WTC11 (cell line): ENCODE measurements around the gene LRCH2. TPM values are rescaled to one million over a fixed set of nuclear protein-coding genes. Genes with fewer than 3 reads are reported as not detected.

Experiments
- ATAC-seq: fragments of 200-7000 bp; cut with Tn5 transposase; 2 replicates; pipeline ENCODE4 v1.10.0; 2021; ENCODE audit warnings: mild to moderate bottlenecking, moderate library complexity
- CTCF ChIA-PET: fragments of 300-600 bp; sonication (Branson Sonifier 250); formaldehyde crosslinking; loops from one replicate; lab custom pipeline; 2021; ENCODE audit warnings: antibody characterized with exemption; lab: Charles Lee
- POLR2A ChIA-PET: fragments of 350-600 bp; sonication (Branson Sonifier 250); formaldehyde crosslinking; loops from one replicate; lab custom pipeline; 2021; ENCODE audit warnings: antibody characterized with exemption; lab: Charles Lee
- DNase-seq: peaks from one replicate; pipeline ENCODE4 v3.0.0; 2021; ENCODE audit warnings: low spot score
- H3K27ac Mint-ChIP-seq: 2 replicates; pipeline ENCODE4 v1.8.0; 2021; ENCODE audit warnings: mixed read lengths
- H3K27me3 Mint-ChIP-seq: 2 replicates; pipeline ENCODE4 v1.8.0; 2021; ENCODE audit warnings: low read depth, mild to moderate bottlenecking, moderate library complexity, mixed read lengths
- H3K36me3 Mint-ChIP-seq: 2 replicates; pipeline ENCODE4 v1.8.0; 2021; ENCODE audit warnings: mixed read lengths
- H3K4me1 Mint-ChIP-seq: 2 replicates; pipeline ENCODE4 v1.8.0; 2022; ENCODE audit warnings: mixed read lengths
- H3K4me3 Mint-ChIP-seq: 2 replicates; pipeline ENCODE4 v1.8.0; 2021; ENCODE audit warnings: mild to moderate bottlenecking, moderate library complexity, mixed read lengths
- H3K9me3 Mint-ChIP-seq: 2 replicates; pipeline ENCODE4 v1.8.0; 2021; ENCODE audit warnings: mixed read lengths
- ATF1 ChIP-seq: sonication (generic); formaldehyde crosslinking; IDR thresholded peaks from 2 replicates; pipeline ENCODE4 v1.8.1; 2023; ENCODE audit warnings: mild to moderate bottlenecking, moderate library complexity, missing genetic modification reagents
- CREB1 ChIP-seq: sonication (generic); formaldehyde crosslinking; IDR thresholded peaks from 2 replicates; pipeline ENCODE4 v1.8.0; 2023; ENCODE audit warnings: mild to moderate bottlenecking, missing genetic modification reagents
- EMX1 ChIP-seq: fragments of 250-450 bp; sonication (Bioruptor Pico); IDR thresholded peaks from 2 replicates; pipeline ENCODE4 v1.8.0; 2021; ENCODE audit warnings: mild to moderate bottlenecking
- FOXP1 ChIP-seq: sonication (generic); formaldehyde crosslinking; IDR thresholded peaks from 2 replicates; pipeline ENCODE4 v1.8.0; 2022; ENCODE audit warnings: missing genetic modification reagents, mild to moderate bottlenecking, moderate library complexity, borderline replicate concordance
- KAT7 ChIP-seq: sonication (generic); formaldehyde crosslinking; IDR thresholded peaks from 2 replicates; pipeline ENCODE4 v1.8.1; 2023; ENCODE audit warnings: missing genetic modification reagents, mild to moderate bottlenecking, borderline replicate concordance
- MXD4 ChIP-seq: fragments of 250-450 bp; sonication (Bioruptor Pico); IDR thresholded peaks from 2 replicates; pipeline ENCODE4 v1.8.0; 2021; ENCODE audit warnings: mild to moderate bottlenecking, moderate library complexity, borderline replicate concordance
- MYBL2 ChIP-seq: sonication (generic); formaldehyde crosslinking; IDR thresholded peaks from 2 replicates; pipeline ENCODE4 v1.8.1; 2023; ENCODE audit warnings: mild to moderate bottlenecking, moderate library complexity, missing genetic modification reagents
- NR1H2 ChIP-seq: sonication (generic); formaldehyde crosslinking; IDR thresholded peaks from 2 replicates; pipeline ENCODE4 v1.9.0; 2021; ENCODE audit warnings: mild to moderate bottlenecking, moderate library complexity, missing genetic modification reagents
- NR2C2 ChIP-seq: sonication (generic); formaldehyde crosslinking; IDR thresholded peaks from 2 replicates; pipeline ENCODE4 v1.8.0; 2022; ENCODE audit warnings: mild to moderate bottlenecking, missing genetic modification reagents
- PRRX2 ChIP-seq: fragments of 250-450 bp; sonication (Bioruptor Pico); IDR thresholded peaks from 2 replicates; pipeline ENCODE4 v1.8.0; 2021; ENCODE audit warnings: mild to moderate bottlenecking
- RELA ChIP-seq: sonication (generic); formaldehyde crosslinking; IDR thresholded peaks from 2 replicates; pipeline ENCODE4 v1.8.1; 2022; ENCODE audit warnings: missing genetic modification reagents, mild to moderate bottlenecking, borderline replicate concordance
- TEAD1 ChIP-seq: sonication (generic); formaldehyde crosslinking; IDR thresholded peaks from 2 replicates; pipeline ENCODE4 v1.8.0; 2022; ENCODE audit warnings: mild to moderate bottlenecking, missing genetic modification reagents
- TEAD4 ChIP-seq: sonication (generic); formaldehyde crosslinking; IDR thresholded peaks from 2 replicates; pipeline ENCODE4 v1.8.0; 2022; ENCODE audit warnings: mild to moderate bottlenecking, missing genetic modification reagents
- TP53 ChIP-seq: sonication (generic); formaldehyde crosslinking; IDR thresholded peaks from 2 replicates; pipeline ENCODE4 v1.8.1; 2023; ENCODE audit warnings: mild to moderate bottlenecking, missing genetic modification reagents
- ZNF138 ChIP-seq: sonication (generic); formaldehyde crosslinking; conservative IDR thresholded peaks from 2 replicates; pipeline ENCODE4 v1.8.1; 2022; ENCODE audit warnings: mild to moderate bottlenecking, moderate library complexity, missing genetic modification reagents
- ZNF416 ChIP-seq: fragments of 250-450 bp; sonication (Bioruptor Pico); IDR thresholded peaks from 2 replicates; pipeline ENCODE4 v1.9.0; 2021; ENCODE audit warnings: mild to moderate bottlenecking, inconsistent platforms
- ZNF423 ChIP-seq: fragments of 250-450 bp; sonication (Bioruptor Pico); IDR thresholded peaks from 2 replicates; pipeline ENCODE4 v2.1.2; 2022; ENCODE audit warnings: mild to moderate bottlenecking, moderate library complexity
- total RNA-seq: library from RNA; stranded (reverse); gene quantifications from 3 replicates; pipeline ENCODE4 v1.2.3, GENCODE V29; 2021
- TF ChIP-seq, protein P1 (sequence below): sonication (generic); formaldehyde crosslinking; IDR thresholded peaks from 2 replicates; pipeline ENCODE4 v1.8.1; 2022; ENCODE audit warnings: mild to moderate bottlenecking, missing genetic modification reagents, moderate library complexity, borderline replicate concordance
- TF ChIP-seq, protein P2 (sequence below): sonication (generic); formaldehyde crosslinking; IDR thresholded peaks from 2 replicates; pipeline ENCODE4 v1.8.1; 2022; ENCODE audit warnings: low read depth, mild to moderate bottlenecking, moderate library complexity, missing genetic modification reagents, borderline replicate concordance
- TF ChIP-seq, protein P3 (sequence below): sonication (generic); formaldehyde crosslinking; IDR thresholded peaks from 2 replicates; pipeline ENCODE4 v1.8.0; 2022; ENCODE audit warnings: mild to moderate bottlenecking, missing genetic modification reagents
- TF ChIP-seq, protein P4 (sequence below): sonication (generic); formaldehyde crosslinking; IDR thresholded peaks from 2 replicates; pipeline ENCODE4 v1.8.1; 2023; ENCODE audit warnings: mild to moderate bottlenecking, missing genetic modification reagents, moderate library complexity
- TF ChIP-seq, protein P5 (sequence below): sonication (generic); formaldehyde crosslinking; conservative IDR thresholded peaks from 2 replicates; pipeline ENCODE4 v1.8.1; 2023; ENCODE audit warnings: mild to moderate bottlenecking, low read depth, missing genetic modification reagents, moderate library complexity
- TF ChIP-seq, protein P6 (sequence below): sonication (generic); formaldehyde crosslinking; IDR thresholded peaks from 2 replicates; pipeline ENCODE4 v1.8.0; 2023; ENCODE audit warnings: missing genetic modification reagents, mild to moderate bottlenecking, borderline replicate concordance

LRCH2 gene
- total RNA-seq, 1 experiment from 2014 or later: 3.8 TPM

DNA sequence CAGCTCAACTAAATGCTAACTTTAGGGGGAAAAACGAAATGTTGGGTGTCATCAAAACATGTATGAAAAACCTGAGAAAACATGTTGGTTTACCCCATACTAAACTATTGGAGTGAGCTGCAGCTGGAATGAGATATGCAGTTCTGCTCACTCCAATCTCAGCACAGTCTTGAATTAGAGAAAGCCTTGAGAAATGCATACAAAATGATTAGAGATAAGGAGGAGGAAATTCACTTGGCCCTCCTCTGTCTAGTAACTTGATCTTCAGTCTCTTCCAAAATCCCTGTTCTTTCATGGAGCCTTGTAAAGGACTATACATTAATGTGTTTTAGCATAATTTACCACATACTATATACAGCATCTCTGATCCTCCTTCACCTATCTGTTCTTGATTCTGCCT, 3.2 kb upstream of the LRCH2 start (continued):
- TF ChIP-seq, protein P1, sequence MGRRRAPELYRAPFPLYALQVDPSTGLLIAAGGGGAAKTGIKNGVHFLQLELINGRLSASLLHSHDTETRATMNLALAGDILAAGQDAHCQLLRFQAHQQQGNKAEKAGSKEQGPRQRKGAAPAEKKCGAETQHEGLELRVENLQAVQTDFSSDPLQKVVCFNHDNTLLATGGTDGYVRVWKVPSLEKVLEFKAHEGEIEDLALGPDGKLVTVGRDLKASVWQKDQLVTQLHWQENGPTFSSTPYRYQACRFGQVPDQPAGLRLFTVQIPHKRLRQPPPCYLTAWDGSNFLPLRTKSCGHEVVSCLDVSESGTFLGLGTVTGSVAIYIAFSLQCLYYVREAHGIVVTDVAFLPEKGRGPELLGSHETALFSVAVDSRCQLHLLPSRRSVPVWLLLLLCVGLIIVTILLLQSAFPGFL (CRISPR knock-in tag): no peak
- no peak for TF ChIP-seq ZNF416 (CRISPR knock-in tag)
- TF ChIP-seq TEAD1 (CRISPR knock-in tag): no peak
- TF ChIP-seq ZNF138 (CRISPR knock-in tag): no peak
- TF ChIP-seq, protein P2, sequence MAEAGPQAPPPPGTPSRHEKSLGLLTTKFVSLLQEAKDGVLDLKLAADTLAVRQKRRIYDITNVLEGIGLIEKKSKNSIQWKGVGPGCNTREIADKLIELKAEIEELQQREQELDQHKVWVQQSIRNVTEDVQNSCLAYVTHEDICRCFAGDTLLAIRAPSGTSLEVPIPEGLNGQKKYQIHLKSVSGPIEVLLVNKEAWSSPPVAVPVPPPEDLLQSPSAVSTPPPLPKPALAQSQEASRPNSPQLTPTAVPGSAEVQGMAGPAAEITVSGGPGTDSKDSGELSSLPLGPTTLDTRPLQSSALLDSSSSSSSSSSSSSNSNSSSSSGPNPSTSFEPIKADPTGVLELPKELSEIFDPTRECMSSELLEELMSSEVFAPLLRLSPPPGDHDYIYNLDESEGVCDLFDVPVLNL (CRISPR knock-in tag): no peak
- TF ChIP-seq NR1H2 (CRISPR knock-in tag): no peak
- TF ChIP-seq MXD4: no peak
- TF ChIP-seq FOXP1: no peak
- TF ChIP-seq EMX1: no peak
- TF ChIP-seq, protein P3, sequence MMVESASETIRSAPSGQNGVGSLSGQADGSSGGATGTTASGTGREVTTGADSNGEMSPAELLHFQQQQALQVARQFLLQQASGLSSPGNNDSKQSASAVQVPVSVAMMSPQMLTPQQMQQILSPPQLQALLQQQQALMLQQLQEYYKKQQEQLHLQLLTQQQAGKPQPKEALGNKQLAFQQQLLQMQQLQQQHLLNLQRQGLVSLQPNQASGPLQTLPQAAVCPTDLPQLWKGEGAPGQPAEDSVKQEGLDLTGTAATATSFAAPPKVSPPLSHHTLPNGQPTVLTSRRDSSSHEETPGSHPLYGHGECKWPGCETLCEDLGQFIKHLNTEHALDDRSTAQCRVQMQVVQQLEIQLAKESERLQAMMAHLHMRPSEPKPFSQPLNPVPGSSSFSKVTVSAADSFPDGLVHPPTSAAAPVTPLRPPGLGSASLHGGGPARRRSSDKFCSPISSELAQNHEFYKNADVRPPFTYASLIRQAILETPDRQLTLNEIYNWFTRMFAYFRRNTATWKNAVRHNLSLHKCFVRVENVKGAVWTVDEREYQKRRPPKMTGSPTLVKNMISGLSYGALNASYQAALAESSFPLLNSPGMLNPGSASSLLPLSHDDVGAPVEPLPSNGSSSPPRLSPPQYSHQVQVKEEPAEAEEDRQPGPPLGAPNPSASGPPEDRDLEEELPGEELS (CRISPR knock-in tag): no peak
- no peak for TF ChIP-seq CREB1
- TF ChIP-seq TP53 (CRISPR knock-in tag): no peak
- no peak for TF ChIP-seq TEAD4 (CRISPR knock-in tag)
- no peak for TF ChIP-seq RELA
- no peak for TF ChIP-seq NR2C2 (CRISPR knock-in tag)
- TF ChIP-seq, all 79 proteins: peak for 0

DNA sequence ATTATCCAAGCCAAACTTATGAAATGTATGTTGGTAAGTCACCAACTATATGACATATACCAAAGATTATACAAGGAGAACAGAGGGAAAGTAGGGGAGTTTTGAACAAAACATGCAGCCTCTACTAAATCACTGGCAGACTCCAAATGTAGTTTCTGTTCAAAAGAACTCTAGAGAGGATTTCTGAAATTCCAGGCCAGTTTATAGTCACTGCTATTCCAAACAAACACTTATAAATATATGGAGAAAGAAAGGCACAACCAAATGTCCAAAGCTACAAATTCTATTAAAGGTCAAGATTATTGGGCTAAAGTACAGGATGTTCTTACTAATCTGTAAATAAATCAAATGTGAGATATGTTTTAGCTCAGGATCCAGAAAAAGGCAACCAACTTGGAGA, 2.7 kb upstream of the LRCH2 start:
- H3K4me3 Mint-ChIP-seq: no peak overlapping the region
- DNase-seq: no peak
- no peaks in the 10 kb centered on the region for H3K36me3 Mint-ChIP-seq
- peaks cover 20% of the 10 kb centered on the region for H3K27me3 Mint-ChIP-seq
- H3K27ac Mint-ChIP-seq: no peak overlapping the region
- H3K4me1 Mint-ChIP-seq: peaks cover 16% of the 10 kb centered on the region
- TF ChIP-seq ZNF423 (no peak), PRRX2 (CRISPR knock-in tag) (no peak), NR2C2 (CRISPR knock-in tag) (no peak), ATF1 (CRISPR knock-in tag) (no peak), KAT7 (no peak), TEAD1 (CRISPR knock-in tag) (no peak), MYBL2 (CRISPR knock-in tag) (no peak)
- TF ChIP-seq, protein P4, sequence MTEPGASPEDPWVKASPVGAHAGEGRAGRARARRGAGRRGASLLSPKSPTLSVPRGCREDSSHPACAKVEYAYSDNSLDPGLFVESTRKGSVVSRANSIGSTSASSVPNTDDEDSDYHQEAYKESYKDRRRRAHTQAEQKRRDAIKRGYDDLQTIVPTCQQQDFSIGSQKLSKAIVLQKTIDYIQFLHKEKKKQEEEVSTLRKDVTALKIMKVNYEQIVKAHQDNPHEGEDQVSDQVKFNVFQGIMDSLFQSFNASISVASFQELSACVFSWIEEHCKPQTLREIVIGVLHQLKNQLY: no peak
- TF ChIP-seq, protein P5, sequence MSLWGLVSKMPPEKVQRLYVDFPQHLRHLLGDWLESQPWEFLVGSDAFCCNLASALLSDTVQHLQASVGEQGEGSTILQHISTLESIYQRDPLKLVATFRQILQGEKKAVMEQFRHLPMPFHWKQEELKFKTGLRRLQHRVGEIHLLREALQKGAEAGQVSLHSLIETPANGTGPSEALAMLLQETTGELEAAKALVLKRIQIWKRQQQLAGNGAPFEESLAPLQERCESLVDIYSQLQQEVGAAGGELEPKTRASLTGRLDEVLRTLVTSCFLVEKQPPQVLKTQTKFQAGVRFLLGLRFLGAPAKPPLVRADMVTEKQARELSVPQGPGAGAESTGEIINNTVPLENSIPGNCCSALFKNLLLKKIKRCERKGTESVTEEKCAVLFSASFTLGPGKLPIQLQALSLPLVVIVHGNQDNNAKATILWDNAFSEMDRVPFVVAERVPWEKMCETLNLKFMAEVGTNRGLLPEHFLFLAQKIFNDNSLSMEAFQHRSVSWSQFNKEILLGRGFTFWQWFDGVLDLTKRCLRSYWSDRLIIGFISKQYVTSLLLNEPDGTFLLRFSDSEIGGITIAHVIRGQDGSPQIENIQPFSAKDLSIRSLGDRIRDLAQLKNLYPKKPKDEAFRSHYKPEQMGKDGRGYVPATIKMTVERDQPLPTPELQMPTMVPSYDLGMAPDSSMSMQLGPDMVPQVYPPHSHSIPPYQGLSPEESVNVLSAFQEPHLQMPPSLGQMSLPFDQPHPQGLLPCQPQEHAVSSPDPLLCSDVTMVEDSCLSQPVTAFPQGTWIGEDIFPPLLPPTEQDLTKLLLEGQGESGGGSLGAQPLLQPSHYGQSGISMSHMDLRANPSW (CRISPR knock-in tag): no peak
- TF ChIP-seq, protein P6, sequence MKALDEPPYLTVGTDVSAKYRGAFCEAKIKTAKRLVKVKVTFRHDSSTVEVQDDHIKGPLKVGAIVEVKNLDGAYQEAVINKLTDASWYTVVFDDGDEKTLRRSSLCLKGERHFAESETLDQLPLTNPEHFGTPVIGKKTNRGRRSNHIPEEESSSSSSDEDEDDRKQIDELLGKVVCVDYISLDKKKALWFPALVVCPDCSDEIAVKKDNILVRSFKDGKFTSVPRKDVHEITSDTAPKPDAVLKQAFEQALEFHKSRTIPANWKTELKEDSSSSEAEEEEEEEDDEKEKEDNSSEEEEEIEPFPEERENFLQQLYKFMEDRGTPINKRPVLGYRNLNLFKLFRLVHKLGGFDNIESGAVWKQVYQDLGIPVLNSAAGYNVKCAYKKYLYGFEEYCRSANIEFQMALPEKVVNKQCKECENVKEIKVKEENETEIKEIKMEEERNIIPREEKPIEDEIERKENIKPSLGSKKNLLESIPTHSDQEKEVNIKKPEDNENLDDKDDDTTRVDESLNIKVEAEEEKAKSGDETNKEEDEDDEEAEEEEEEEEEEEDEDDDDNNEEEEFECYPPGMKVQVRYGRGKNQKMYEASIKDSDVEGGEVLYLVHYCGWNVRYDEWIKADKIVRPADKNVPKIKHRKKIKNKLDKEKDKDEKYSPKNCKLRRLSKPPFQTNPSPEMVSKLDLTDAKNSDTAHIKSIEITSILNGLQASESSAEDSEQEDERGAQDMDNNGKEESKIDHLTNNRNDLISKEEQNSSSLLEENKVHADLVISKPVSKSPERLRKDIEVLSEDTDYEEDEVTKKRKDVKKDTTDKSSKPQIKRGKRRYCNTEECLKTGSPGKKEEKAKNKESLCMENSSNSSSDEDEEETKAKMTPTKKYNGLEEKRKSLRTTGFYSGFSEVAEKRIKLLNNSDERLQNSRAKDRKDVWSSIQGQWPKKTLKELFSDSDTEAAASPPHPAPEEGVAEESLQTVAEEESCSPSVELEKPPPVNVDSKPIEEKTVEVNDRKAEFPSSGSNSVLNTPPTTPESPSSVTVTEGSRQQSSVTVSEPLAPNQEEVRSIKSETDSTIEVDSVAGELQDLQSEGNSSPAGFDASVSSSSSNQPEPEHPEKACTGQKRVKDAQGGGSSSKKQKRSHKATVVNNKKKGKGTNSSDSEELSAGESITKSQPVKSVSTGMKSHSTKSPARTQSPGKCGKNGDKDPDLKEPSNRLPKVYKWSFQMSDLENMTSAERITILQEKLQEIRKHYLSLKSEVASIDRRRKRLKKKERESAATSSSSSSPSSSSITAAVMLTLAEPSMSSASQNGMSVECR (CRISPR knock-in tag): no peak
- ATAC-seq: no peak
- CTCF ChIA-PET: no interaction called here
- H3K9me3 Mint-ChIP-seq: peaks cover 4% of the 10 kb centered on the region; the same call in 1 of the 2 replicates
- POLR2A ChIA-PET: no interaction called here
